PFSK-1 (cell line): ENCODE measurements around the gene SEMA4D.

ENCODE experiments used
- FOXP2 ChIP-seq: optimal IDR thresholded peaks from 2 replicates; pipeline ENCODE3; 2011; ENCODE audit warnings: borderline replicate concordance, control low read depth, inconsistent platforms; ENCODE audit not compliant: insufficient read depth; ENCODE audit errors: extremely low read length, extremely low read depth
- POLR2AphosphoS5 ChIP-seq: IDR thresholded peaks from 2 replicates; pipeline ENCODE4 v1.6.1; 2012; ENCODE audit warnings: low read depth, mild to moderate bottlenecking, control low read depth, low read length, moderate library complexity
- REST ChIP-seq, 2 experiments: IDR thresholded peaks; 2 replicates each; pipeline versions ENCODE4 v1.6.1 to v1.8.0; 2011 to 2012; ENCODE audit warnings: low read depth in 2 of 2, low read length in 2 of 2, control low read depth in 1 of 2, inconsistent platforms in 1 of 2, mild to moderate bottlenecking in 1 of 2, moderate library complexity in 1 of 2; ENCODE audit not compliant: insufficient read depth in 1 of 2
- SIN3A ChIP-seq: IDR thresholded peaks from 2 replicates; pipeline ENCODE4 v1.6.1; 2012; ENCODE audit warnings: mild to moderate bottlenecking, low read length, moderate library complexity, borderline replicate concordance; ENCODE audit not compliant: insufficient read depth
- TAF1 ChIP-seq: IDR thresholded peaks from 2 replicates; pipeline ENCODE4 v1.6.1; 2012; ENCODE audit warnings: low read length, control low read depth, borderline replicate concordance; ENCODE audit not compliant: insufficient read depth

The SEMA4D gene

DNA sequence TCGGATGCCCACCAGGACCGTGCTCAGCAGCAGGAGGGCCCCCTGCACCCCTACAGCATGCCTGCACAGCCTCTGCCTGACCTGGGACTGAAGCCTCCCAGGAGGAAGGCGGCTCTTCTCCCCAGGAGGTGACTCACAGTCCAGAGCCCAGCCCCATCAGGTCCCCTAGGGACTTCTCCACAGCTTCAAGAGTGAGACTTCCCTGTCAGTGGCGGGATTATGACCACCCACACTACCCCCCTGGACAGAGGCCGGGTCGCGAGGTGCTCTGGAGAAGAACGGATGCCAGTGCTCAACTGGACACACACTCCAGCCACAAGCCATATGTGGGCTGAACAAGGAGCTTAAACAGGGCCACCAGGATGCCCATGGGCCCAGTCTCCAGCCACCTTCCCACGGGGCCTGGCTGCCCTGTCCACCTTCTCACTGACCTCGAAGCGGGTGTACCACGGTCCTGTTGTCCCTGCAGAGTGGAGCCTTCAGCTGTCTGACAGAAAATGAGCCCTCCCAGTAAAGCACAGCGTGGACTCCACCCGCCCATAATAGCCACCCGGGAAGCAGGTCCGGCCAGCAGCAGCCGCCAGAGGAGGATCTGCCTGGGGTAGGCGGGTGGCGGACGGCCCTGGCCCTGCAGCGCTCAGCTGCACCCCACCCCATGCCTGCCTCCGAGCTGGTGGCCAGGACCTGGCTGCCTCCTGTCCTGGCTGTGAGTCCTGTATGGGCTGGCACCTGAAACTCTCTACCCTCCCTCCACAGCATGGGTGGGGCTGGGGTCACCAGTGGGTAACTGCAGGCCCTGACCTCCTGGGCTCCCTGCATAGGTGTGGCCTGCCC lies 54.7 kb downstream of the SEMA4D start:
- TF ChIP-seq TAF1: no peak
- no peak for TF ChIP-seq FOXP2
- TF ChIP-seq REST (IDR thresholded peaks at IDR 0.05; ENCODE audit: insufficient read depth in 1 of 2, low read depth in 2 of 2, low read length in 2 of 2): no peak
- no peak for TF ChIP-seq POLR2AphosphoS5
- TF ChIP-seq SIN3A: no peak

- TF ChIP-seq POLR2AphosphoS5 (no peak), FOXP2 (no peak), TAF1 (no peak), REST (IDR thresholded peaks at IDR 0.05; ENCODE audit: insufficient read depth in 1 of 2, low read depth in 2 of 2, low read length in 2 of 2) (no peak), SIN3A (no peak)
Observed at GRCh38 chr9:89442501-89442978, 55.4 kb downstream of the SEMA4D start.

- TF ChIP-seq SIN3A (no peak), REST (IDR thresholded peaks at IDR 0.05; ENCODE audit: insufficient read depth in 1 of 2, low read depth in 2 of 2, low read length in 2 of 2) (no peak), POLR2AphosphoS5 (no peak), TAF1 (no peak), FOXP2 (no peak)
Observed at GRCh38 chr9:89441986-89442385, 55.9 kb downstream of the SEMA4D start.

DNA sequence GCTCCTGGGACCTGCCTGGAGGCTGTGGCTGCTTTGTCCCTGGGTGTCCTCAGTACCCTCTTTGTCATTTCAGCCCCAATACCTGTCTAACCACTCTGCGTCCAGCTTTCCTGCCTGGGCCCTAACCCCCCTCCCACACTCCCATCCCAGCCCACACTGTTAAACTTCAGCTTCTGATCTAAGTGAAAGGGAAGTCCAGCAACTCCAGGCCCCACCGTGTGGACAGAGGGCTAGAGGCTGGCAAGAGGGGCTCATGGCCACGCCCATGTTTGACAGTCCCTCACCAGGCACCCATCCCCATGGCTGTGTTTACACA lies 56.3 kb downstream of the SEMA4D start:
- TF ChIP-seq FOXP2 (no peak), POLR2AphosphoS5 (no peak), SIN3A (no peak)

- TF ChIP-seq TAF1 (no peak), REST (IDR thresholded peaks at IDR 0.05; ENCODE audit: insufficient read depth in 1 of 2, low read depth in 2 of 2, low read length in 2 of 2) (no peak), SIN3A (no peak), POLR2AphosphoS5 (no peak), FOXP2 (no peak)
Observed at GRCh38 chr9:89440951-89441654, 56.8 kb downstream of the SEMA4D start.
